ENCODE results near the gene KCNJ12.

The KCNJ12 gene

GRCh38 chr17:21361020-21361809, 14.9 kb upstream of the KCNJ12 start:
- H4K20me1 ChIP-seq (ENCODE audit: insufficient read depth) = no peaks in the 10 kb centered on the region
- no peak overlapping the region for H3K4me2 ChIP-seq
- no peaks in the 10 kb centered on the region for H3K79me2 ChIP-seq (ENCODE audit: insufficient read depth, low read depth)
- H3K4me3 ChIP-seq (IDR thresholded peaks at IDR 0.05; ENCODE audit: insufficient read depth, low read depth, low read length) = no peak overlapping the region
- no peak overlapping the region for H3K9ac ChIP-seq
- no peak for TF ChIP-seq CTCF (conservative IDR thresholded peaks at IDR 0.05; ENCODE audit: low read depth, low read length)
- no peaks in the 10 kb centered on the region for H3K4me1 ChIP-seq (ENCODE audit: low read depth, poor library complexity, severe bottlenecking)
- H3K27me3 ChIP-seq (ENCODE audit: insufficient read depth, low read depth) = no peaks in the 10 kb centered on the region
- no peak overlapping the region for H3K27ac ChIP-seq
- H3K36me3 ChIP-seq (ENCODE audit: insufficient read depth) = no peaks in the 10 kb centered on the region
- H2AFZ ChIP-seq (ENCODE audit: low read depth) = no peak overlapping the region

DNA sequence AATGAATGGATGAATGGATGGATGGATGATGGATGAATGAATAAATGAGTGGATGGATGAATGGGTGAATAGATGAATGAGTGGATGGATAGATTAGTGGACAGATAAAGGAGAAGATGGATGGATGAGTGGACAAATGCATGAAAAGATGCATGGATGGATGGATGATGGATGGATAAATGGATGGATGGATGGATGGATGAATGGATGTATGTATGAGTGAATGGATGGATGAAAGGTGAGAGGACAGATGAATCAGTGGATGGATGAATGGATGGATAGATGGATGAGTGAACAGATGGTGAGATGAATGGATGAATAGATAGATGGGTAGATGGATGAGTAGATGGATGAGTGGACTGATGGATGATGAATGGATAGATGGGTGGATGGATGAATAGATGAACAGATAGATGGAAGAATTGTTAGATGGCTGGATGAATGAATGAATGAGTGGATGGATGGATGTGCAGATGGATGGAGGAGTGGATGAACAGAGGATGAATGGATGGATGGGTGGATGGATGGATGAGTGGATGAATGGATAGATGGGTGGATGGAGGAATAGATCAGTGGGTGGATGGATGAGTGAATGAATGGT, 13.7 kb upstream of the KCNJ12 start:
- H3K27me3 ChIP-seq (ENCODE audit: insufficient read depth, low read depth) = no peaks in the 10 kb centered on the region
- no peaks in the 10 kb centered on the region for H3K4me1 ChIP-seq (ENCODE audit: low read depth, poor library complexity, severe bottlenecking)
- no peak for TF ChIP-seq CTCF (conservative IDR thresholded peaks at IDR 0.05; ENCODE audit: low read depth, low read length)
- H3K4me3 ChIP-seq (IDR thresholded peaks at IDR 0.05; ENCODE audit: insufficient read depth, low read depth, low read length) = no peak overlapping the region
- H3K4me2 ChIP-seq = no peak overlapping the region
- no peaks in the 10 kb centered on the region for H4K20me1 ChIP-seq (ENCODE audit: insufficient read depth)
- H2AFZ ChIP-seq (ENCODE audit: low read depth) = no peak overlapping the region
- H3K27ac ChIP-seq = no peak overlapping the region
- H3K36me3 ChIP-seq (ENCODE audit: insufficient read depth) = no peaks in the 10 kb centered on the region
- no peak overlapping the region for H3K9ac ChIP-seq
- H3K79me2 ChIP-seq (ENCODE audit: insufficient read depth, low read depth) = no peaks in the 10 kb centered on the region

DNA sequence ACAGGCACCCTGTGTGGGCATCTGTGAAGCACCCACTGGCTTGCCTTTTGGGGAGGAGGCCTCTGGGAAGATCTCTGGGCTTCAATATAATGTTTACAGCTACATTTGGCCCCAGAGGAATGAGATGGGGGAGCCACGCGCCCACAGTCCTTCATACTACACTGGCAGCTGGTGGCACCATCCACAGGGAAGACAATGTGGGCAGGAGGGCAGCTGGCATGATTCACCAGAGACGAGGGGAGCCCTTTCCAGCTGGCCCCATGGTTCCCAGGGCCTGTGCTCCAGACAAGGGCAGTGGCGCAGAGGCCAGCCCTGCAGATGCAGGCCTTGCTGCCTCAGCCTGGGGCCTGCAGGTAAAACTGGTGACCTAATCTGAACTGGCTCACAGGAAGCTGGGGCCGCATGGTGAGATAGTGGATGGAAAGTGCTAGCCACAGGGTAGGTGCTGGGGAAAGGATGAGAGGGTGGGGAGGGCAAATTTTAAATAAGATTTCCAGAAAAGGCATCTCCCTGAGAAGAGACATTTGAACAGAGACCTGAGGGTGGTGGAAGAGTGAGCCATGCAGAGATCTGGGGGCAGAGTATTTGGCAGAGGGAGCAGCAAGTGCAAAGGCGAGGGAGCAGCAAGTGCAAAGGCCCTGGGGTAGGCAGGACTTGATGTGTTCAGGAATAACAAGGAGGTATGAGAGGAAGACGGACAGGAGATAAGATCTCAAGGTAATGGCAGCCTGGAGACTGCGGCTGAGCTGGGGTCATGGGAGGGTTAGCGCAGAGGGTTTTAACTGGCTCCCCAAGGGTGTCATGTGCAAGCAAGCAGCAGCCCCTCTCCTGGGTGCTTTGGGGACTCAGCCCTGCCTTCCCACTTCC, 12.1 kb upstream of the KCNJ12 start:
- Histone ChIP-seq H3K4me1 (ENCODE audit: low read depth, poor library complexity, severe bottlenecking) (no peaks in the 10 kb centered on the region), H3K9ac (no peak overlapping the region), H3K27ac (no peak overlapping the region), H3K36me3 (ENCODE audit: insufficient read depth) (no peaks in the 10 kb centered on the region), H3K4me3 (IDR thresholded peaks at IDR 0.05; ENCODE audit: insufficient read depth, low read depth, low read length) (no peak overlapping the region), H3K4me2 (no peak overlapping the region), H3K79me2 (ENCODE audit: insufficient read depth, low read depth) (no peaks in the 10 kb centered on the region), H2AFZ (ENCODE audit: low read depth) (no peak overlapping the region), H4K20me1 (ENCODE audit: insufficient read depth) (no peaks in the 10 kb centered on the region), H3K27me3 (ENCODE audit: insufficient read depth, low read depth) (no peaks in the 10 kb centered on the region)
- TF ChIP-seq CTCF (conservative IDR thresholded peaks at IDR 0.05; ENCODE audit: low read depth, low read length) = no peak

DNA sequence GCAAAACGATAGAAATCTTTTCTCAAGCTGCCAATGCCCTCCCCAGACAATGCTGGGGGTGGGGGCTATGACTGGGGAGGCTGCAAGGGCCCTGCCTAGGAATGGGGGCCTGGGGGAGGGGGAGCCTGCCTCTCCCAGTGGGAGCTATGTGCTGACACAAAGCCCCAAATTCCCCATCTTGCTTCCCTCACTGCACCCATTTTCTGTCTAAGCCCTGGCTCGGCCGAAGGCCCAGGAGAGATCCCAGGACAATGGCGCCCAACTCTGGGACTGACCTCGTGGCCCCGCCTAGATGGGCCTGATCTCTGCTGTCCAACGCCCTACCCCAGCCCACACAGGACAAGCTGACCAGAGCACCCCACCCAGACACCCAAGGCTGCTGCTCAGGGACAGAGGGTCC, 11.1 kb upstream of the KCNJ12 start:
- Histone ChIP-seq H3K4me2 (no peak overlapping the region), H3K79me2 (ENCODE audit: insufficient read depth, low read depth) (no peaks in the 10 kb centered on the region), H3K27me3 (ENCODE audit: insufficient read depth, low read depth) (no peaks in the 10 kb centered on the region), H3K4me3 (IDR thresholded peaks at IDR 0.05; ENCODE audit: insufficient read depth, low read depth, low read length) (no peak overlapping the region), H2AFZ (ENCODE audit: low read depth) (no peak overlapping the region), H3K36me3 (ENCODE audit: insufficient read depth) (no peaks in the 10 kb centered on the region), H4K20me1 (ENCODE audit: insufficient read depth) (no peaks in the 10 kb centered on the region), H3K9ac (no peak overlapping the region), H3K27ac (no peak overlapping the region), H3K4me1 (ENCODE audit: low read depth, poor library complexity, severe bottlenecking) (no peaks in the 10 kb centered on the region)
- no peak for TF ChIP-seq CTCF (conservative IDR thresholded peaks at IDR 0.05; ENCODE audit: low read depth, low read length)

Measured in KMS-11 (cell line).